OCI-LY1 (cell line): ENCODE measurements around the gene KLHL2.

ENCODE experiments used
- EZH2 ChIP-seq: fragments of 200-600 bp; sonication (generic), shearing (Covaris generic); IDR thresholded peaks from 2 replicates; pipeline ENCODE4 v1.8.0; 2017; ENCODE audit warnings: borderline replicate concordance, mixed run types, mild to moderate bottlenecking, antibody characterized with exemption, low read length, moderate library complexity, mixed read lengths
- TF ChIP-seq, protein P1 (sequence below): fragments of 200-600 bp; sonication (generic), shearing (Covaris generic); IDR thresholded peaks from 2 replicates; pipeline ENCODE4 v1.5.1; 2017; ENCODE audit warnings: mild to moderate bottlenecking, antibody characterized with exemption, low read length, moderate library complexity, mixed read lengths

DNA sequence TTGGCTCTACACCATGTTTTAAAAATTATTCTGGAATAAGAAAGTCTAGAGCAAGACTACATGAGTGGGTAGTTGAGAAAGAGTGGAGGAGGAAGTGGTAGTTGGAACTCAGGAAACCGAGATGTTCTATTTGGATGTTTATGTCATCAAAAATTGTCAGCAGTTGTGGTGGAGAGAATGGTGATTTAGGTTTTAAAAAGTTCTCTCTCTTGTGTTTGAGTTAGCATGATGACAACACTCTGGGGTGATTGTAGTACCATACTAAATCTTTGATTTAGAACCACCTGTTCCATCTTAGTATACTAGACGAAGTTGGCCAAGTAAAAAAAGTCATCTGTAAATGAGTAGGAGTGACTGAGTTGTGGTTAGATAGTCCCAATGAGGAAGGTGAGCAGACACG, 40.7 kb downstream of the KLHL2 start:
- TF ChIP-seq, protein P1, sequence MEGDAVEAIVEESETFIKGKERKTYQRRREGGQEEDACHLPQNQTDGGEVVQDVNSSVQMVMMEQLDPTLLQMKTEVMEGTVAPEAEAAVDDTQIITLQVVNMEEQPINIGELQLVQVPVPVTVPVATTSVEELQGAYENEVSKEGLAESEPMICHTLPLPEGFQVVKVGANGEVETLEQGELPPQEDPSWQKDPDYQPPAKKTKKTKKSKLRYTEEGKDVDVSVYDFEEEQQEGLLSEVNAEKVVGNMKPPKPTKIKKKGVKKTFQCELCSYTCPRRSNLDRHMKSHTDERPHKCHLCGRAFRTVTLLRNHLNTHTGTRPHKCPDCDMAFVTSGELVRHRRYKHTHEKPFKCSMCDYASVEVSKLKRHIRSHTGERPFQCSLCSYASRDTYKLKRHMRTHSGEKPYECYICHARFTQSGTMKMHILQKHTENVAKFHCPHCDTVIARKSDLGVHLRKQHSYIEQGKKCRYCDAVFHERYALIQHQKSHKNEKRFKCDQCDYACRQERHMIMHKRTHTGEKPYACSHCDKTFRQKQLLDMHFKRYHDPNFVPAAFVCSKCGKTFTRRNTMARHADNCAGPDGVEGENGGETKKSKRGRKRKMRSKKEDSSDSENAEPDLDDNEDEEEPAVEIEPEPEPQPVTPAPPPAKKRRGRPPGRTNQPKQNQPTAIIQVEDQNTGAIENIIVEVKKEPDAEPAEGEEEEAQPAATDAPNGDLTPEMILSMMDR = no peak
- TF ChIP-seq EZH2 = no peak
